Astrocyte of the cerebellum (primary cell): Measurements from ENCODE around the gene SULT1A2.

Experiments
- DNase-seq: peaks from one replicate; pipeline ENCODE4 v3.0.0-alpha.2; 2011; ENCODE audit warnings: low read depth
- H3K4me3 ChIP-seq: 2 replicates; pipeline ENCODE4 v1.5.1; 2011; ENCODE audit warnings: mild to moderate bottlenecking, low read depth, low read length, moderate library complexity
- CTCF ChIP-seq: IDR thresholded peaks from 2 replicates; pipeline ENCODE4 v1.5.1; 2012; ENCODE audit warnings: low read length, low read depth, moderate library complexity, mild to moderate bottlenecking; ENCODE audit errors: missing control alignments
- in situ Hi-C: cut with HindIII; loops from 2 replicates; pipeline ENCODE4 v1.10.0; 2017; ENCODE audit warnings: low sequenced_read_pairs

The SULT1A2 gene

GRCh38 chr16:28563218-28563617 lies 33.6 kb downstream of the SULT1A2 start:
- in situ Hi-C loops: no loop called here
- no peak overlapping the region for H3K4me3 ChIP-seq
- TF ChIP-seq CTCF: no peak
- DNase-seq: no peak

GRCh38 chr16:28562199-28562598 lies 34.7 kb downstream of the SULT1A2 start:
- in situ Hi-C loops: no loop called here
- no peak for DNase-seq
- H3K4me3 ChIP-seq: no peak overlapping the region
- no peak for TF ChIP-seq CTCF

GRCh38 chr16:28561557-28562187 lies 35.2 kb downstream of the SULT1A2 start:
- in situ Hi-C loops: no loop called here
- no peak for DNase-seq
- no peak overlapping the region for H3K4me3 ChIP-seq
- TF ChIP-seq CTCF: no peak

GRCh38 chr16:28558456-28558855 lies 38.4 kb downstream of the SULT1A2 start:
- TF ChIP-seq CTCF: no peak
- no peak overlapping the region for H3K4me3 ChIP-seq
- DNase-seq: no peak
- in situ Hi-C loops: no loop called here

GRCh38 chr16:28556914-28557320 lies 39.9 kb downstream of the SULT1A2 start:
- TF ChIP-seq CTCF: no peak
- H3K4me3 ChIP-seq: no peak overlapping the region
- in situ Hi-C loops: no loop called here
- DNase-seq: no peak

GRCh38 chr16:28555561-28555960 lies 41.3 kb downstream of the SULT1A2 start:
- in situ Hi-C loops: no loop called here
- DNase-seq: no peak
- no peak for TF ChIP-seq CTCF
- H3K4me3 ChIP-seq: no peak overlapping the region
